HepG2 (cell line): ENCODE data around the gene AKAP6. TPM values are rescaled to one million over a fixed set of nuclear protein-coding genes. Genes with fewer than 3 reads are reported as not detected.

Source experiments
- ATAC-seq: fragments of 200-7000 bp; cut with Tn5 transposase; 3 replicates; pipeline ENCODE4 v1.9.1; 2020; ENCODE audit warnings: mild to moderate bottlenecking, moderate library complexity
- BruUV-seq: library from RNA; stranded (reverse); fragments of 400-500 nt; replicated peaks from 2 replicates; lab custom pipeline; 2021; lab: Mats Ljungman, UMichigan
- CTCF ChIA-PET: fragments of 300-600 bp; formaldehyde crosslinking; extraction: SDS; loops from one replicate; lab custom pipeline; 2021; ENCODE audit warnings: low total read pairs, inconsistent platforms, low intra/inter-chr PET ratio; lab: Yijun Ruan, JAX
- POLR2A ChIA-PET: fragments of 350-600 bp; sonication (Branson Sonifier 250); formaldehyde crosslinking; loops from one replicate; lab custom pipeline; 2020; ENCODE audit warnings: antibody characterized with exemption, inconsistent platforms; lab: Yijun Ruan, JAX
- DNase-seq: peaks from one replicate; pipeline ENCODE4 v3.0.0-alpha.2; 2015; ENCODE audit warnings: low spot score
- FAIRE-seq: peaks from 3 replicates; lab custom pipeline; 2011; peaks lifted over from hg19 to GRCh38; lab: Jason Lieb, UNC
- H2AFZ ChIP-seq: one replicate; pipeline ENCODE4 v1.6.1; 2011; ENCODE audit warnings: low read length, inconsistent platforms
- H3K27ac ChIP-seq: fragments of 300-600 bp; 3 replicates; pipeline ENCODE4 v1.8.0; 2011; ENCODE audit warnings: mixed run types, mild to moderate bottlenecking, mixed read lengths, low read length, inconsistent platforms; ENCODE audit not compliant: insufficient read depth; ENCODE audit errors: extremely low read length
- H3K27me3 ChIP-seq, 2 experiments: fragments of 200-600 bp in 1 of 2; 2 replicates in 1 of 2; 3 replicates in 1 of 2; pipeline versions ENCODE4 v1.6.0 to v1.8.0; 2011; ENCODE audit warnings: low read length in 2 of 2, mild to moderate bottlenecking in 2 of 2, moderate library complexity in 2 of 2, inconsistent platforms in 1 of 2; ENCODE audit not compliant: insufficient read depth in 2 of 2, control insufficient read depth in 1 of 2
- H3K36me3 ChIP-seq, 2 experiments: fragments of 200-600 bp in 1 of 2; replicated peaks in 1 of 2; 2 replicates in 1 of 2; 3 replicates in 1 of 2; pipeline versions ENCODE4 v1.5.1 to v1.8.0; 2011; ENCODE audit warnings: low read length in 2 of 2, inconsistent platforms in 1 of 2; ENCODE audit not compliant: insufficient read depth in 2 of 2, control insufficient read depth in 1 of 2
- H3K4me1 ChIP-seq: 2 replicates; pipeline ENCODE4 v1.5.1; 2012; ENCODE audit warnings: low read length, inconsistent platforms; ENCODE audit not compliant: insufficient read depth
- H3K4me2 ChIP-seq: 2 replicates; pipeline ENCODE4 v1.6.0; 2011; ENCODE audit warnings: low read depth, low read length, inconsistent platforms
- H3K4me3 ChIP-seq, 3 experiments: fragments of 200-600 bp in 1 of 3; sonication (generic), shearing (Covaris generic) in 1 of 3; replicated peaks in 1 of 3; 2 replicates each; pipeline ENCODE4 v1.5.1; 2011 to 2016; ENCODE audit warnings: low read length in 3 of 3, inconsistent platforms in 2 of 3, low read depth in 2 of 3, mild to moderate bottlenecking in 2 of 3, control low read depth in 1 of 3, mixed read lengths in 1 of 3; ENCODE audit not compliant: insufficient read depth in 1 of 3
- H3K79me2 ChIP-seq: one replicate; pipeline ENCODE4 v1.6.1; 2011; ENCODE audit warnings: low read length, inconsistent platforms; ENCODE audit not compliant: insufficient read depth
- H3K9ac ChIP-seq: 2 replicates; pipeline ENCODE4 v1.6.0; 2011; ENCODE audit warnings: mild to moderate bottlenecking, low read depth, low read length, inconsistent platforms; ENCODE audit not compliant: insufficient read depth
- H3K9me3 ChIP-seq: 2 replicates; pipeline ENCODE4 v1.5.1; 2012; ENCODE audit warnings: mild to moderate bottlenecking, low read length
- H4K20me1 ChIP-seq: 2 replicates; pipeline ENCODE4 v1.6.0; 2011; ENCODE audit warnings: inconsistent platforms, mild to moderate bottlenecking, low read length, moderate library complexity; ENCODE audit not compliant: insufficient read depth
- CREB3 ChIP-seq: sonication (generic); formaldehyde crosslinking; IDR thresholded peaks from 2 replicates; pipeline ENCODE4 v1.5.0; 2020; ENCODE audit warnings: missing genetic modification reagents
- EZH2 ChIP-seq: conservative IDR thresholded peaks from 2 replicates; pipeline ENCODE4 v1.6.1; 2012; ENCODE audit warnings: mild to moderate bottlenecking, low read depth, low read length, moderate library complexity
- HMGXB4 ChIP-seq, 2 experiments: sonication (generic) in 1 of 2; formaldehyde crosslinking in 1 of 2; IDR thresholded peaks; 2 replicates each; pipeline versions ENCODE4 v1.4.0 to v1.6.1; 2018 to 2020; ENCODE audit warnings: missing genetic modification reagents in 2 of 2, borderline replicate concordance in 1 of 2, low read depth in 1 of 2, mild to moderate bottlenecking in 1 of 2, missing biosample characterization in 1 of 2
- HNRNPL ChIP-seq: fragments of 200-400 bp; formaldehyde crosslinking; IDR thresholded peaks from 2 replicates; pipeline ENCODE4 v1.6.1; 2017; ENCODE audit warnings: mild to moderate bottlenecking, low read depth, low read length
- MXI1 ChIP-seq: IDR thresholded peaks from 3 replicates; pipeline ENCODE4 v1.6.1; 2012; ENCODE audit warnings: low read depth, low read length, inconsistent platforms, borderline replicate concordance
- PBX3 ChIP-seq: sonication (generic); formaldehyde crosslinking; IDR thresholded peaks from 2 replicates; pipeline ENCODE4 v1.8.1; 2023; ENCODE audit warnings: missing genetic modification reagents, inconsistent platforms, borderline replicate concordance
- POGK ChIP-seq: sonication (generic); formaldehyde crosslinking; conservative IDR thresholded peaks from 2 replicates; pipeline ENCODE4 v1.8.0; 2022; ENCODE audit warnings: mild to moderate bottlenecking, moderate library complexity, missing genetic modification reagents
- THYN1 ChIP-seq: sonication (generic); formaldehyde crosslinking; IDR thresholded peaks from 2 replicates; pipeline ENCODE4 v1.8.1; 2023; ENCODE audit warnings: low read depth, mild to moderate bottlenecking, moderate library complexity, missing genetic modification reagents, borderline replicate concordance
- ZHX1 ChIP-seq: sonication (generic); formaldehyde crosslinking; IDR thresholded peaks from 2 replicates; pipeline ENCODE4 v1.8.1; 2022; ENCODE audit warnings: low read depth, mild to moderate bottlenecking, missing genetic modification reagents
- ZNF549 ChIP-seq: sonication (generic); formaldehyde crosslinking; IDR thresholded peaks from 2 replicates; pipeline ENCODE4 v1.5.0; 2020; ENCODE audit warnings: missing genetic modification reagents
- ZNF660 ChIP-seq: sonication (generic); formaldehyde crosslinking; IDR thresholded peaks from 2 replicates; pipeline ENCODE4 v1.5.1; 2020; ENCODE audit warnings: mild to moderate bottlenecking, low read depth, missing genetic modification reagents, borderline replicate concordance
- ZNF891 ChIP-seq: sonication (generic); formaldehyde crosslinking; IDR thresholded peaks from 2 replicates; pipeline ENCODE4 v1.5.0; 2020; ENCODE audit warnings: mild to moderate bottlenecking, missing genetic modification reagents
- WGBS: methylation state at CpG from one replicate; pipeline ENCODE4 v1.1.6; 2017; ENCODE audit warnings: low lambda C conversion rate; 5-methylcytosine and 5-hydroxymethylcytosine counted together
- in situ Hi-C: cut with HindIII; loops from 2 replicates; pipeline ENCODE4 v1.10.0; 2017; ENCODE audit warnings: low pct_unique_long_range_greater_than_20kb; ENCODE audit not compliant: extremely low pct_ligation_motif_present
- intact Hi-C: fragments of 100-400 bp; cut with micrococcal nuclease; formaldehyde crosslinking; loops from one replicate; pipeline ENCODE4 v1.10.0; 2022; ENCODE audit not compliant: unreplicated experiment
- polyA plus RNA-seq, 8 experiments: library from polyadenylated mRNA; depleted of rRNA in 3 of 8; stranded (reverse) in 7 of 8; unstranded in 1 of 8; fragments of >200 nt; fragmentation: Illumina TruSeq in 4 of 8; extraction: Trizol in 4 of 8; gene quantifications; 2 replicates each; pipeline versions ENCODE4 v1.2.1 to v1.2.3, GENCODE V29; 2011 to 2016; ENCODE audit warnings: low read depth in 4 of 8, missing spikeins in 1 of 8, mixed read lengths in 1 of 8; ENCODE audit not compliant: insufficient read depth in 1 of 8
- total RNA-seq, 5 experiments: library from RNA; depleted of rRNA; stranded (reverse); fragments of >200 nt; fragmentation: Illumina TruSeq; extraction: Trizol; gene quantifications; 2 replicates each; pipeline ENCODE4 v1.2.3, GENCODE V29; 2016; ENCODE audit warnings: low read depth in 1 of 5

Gene AKAP6
- total and polyA plus RNA-seq, 2 of the 13 experiments (the other 11 are each of a cell fraction or from before 2014, with no cell fraction given): 1.4 TPM

GRCh38 chr14:32821964-32822653, 493.0 kb downstream of the AKAP6 start (continued):
- TF ChIP-seq HNRNPL (no peak), POGK (CRISPR knock-in tag) (no peak), ZNF891 (CRISPR knock-in tag) (no peak), ZNF660 (CRISPR knock-in tag) (no peak), ZNF549 (CRISPR knock-in tag) (no peak)

- Histone ChIP-seq H4K20me1 (no peaks in the 10 kb centered on the region), H3K4me2 (no peak overlapping the region), H3K4me3 (no peak overlapping the region), H3K27me3 (no peaks in the 10 kb centered on the region), H3K79me2 (no peaks in the 10 kb centered on the region), H3K9me3 (peaks cover 95% of the 10 kb centered on the region), H3K27ac (no peak overlapping the region), H3K4me1 (no peaks in the 10 kb centered on the region), H3K36me3 (no peaks in the 10 kb centered on the region), H2AFZ (no peak overlapping the region), H3K9ac (no peak overlapping the region)
- DNase-seq: no peak
- BruUV-seq: no TSS peak
- in situ Hi-C loops: no loop called here
- intact Hi-C loops: no loop called here
- ChIA-PET POLR2A (no interaction called here), CTCF (no interaction called here)
- ATAC-seq: no peak
- FAIRE-seq: no peak
- WGBS: 7% methylated on average over 5 of the region's 5 CpGs
- TF ChIP-seq EZH2: no peak
- no peak for TF ChIP-seq HMGXB4 (CRISPR knock-in tag; IDR thresholded peaks at IDR 0.05; ENCODE audit: borderline replicate concordance in 1 of 2, low read depth in 1 of 2)
- no peak for TF ChIP-seq PBX3 (CRISPR knock-in tag)
- no peak for TF ChIP-seq MXI1
- no peak for TF ChIP-seq THYN1 (CRISPR knock-in tag)
- TF ChIP-seq ZHX1 (CRISPR knock-in tag): no peak
- TF ChIP-seq CREB3 (CRISPR knock-in tag): no peak
Observed at GRCh38 chr14:32823706-32824105, 494.6 kb downstream of the AKAP6 start.
